Neural cell (in vitro differentiated cells): ENCODE data around the gene SCG5. TPM values are rescaled to one million over a fixed set of nuclear protein-coding genes. Genes with fewer than 3 reads are reported as not detected.

Experiments
- H2AFZ ChIP-seq: fragments of 200-600, 300-800 bp; sonication (generic), shearing (Covaris generic); 2 replicates; pipeline ENCODE4 v1.6.0; 2014; ENCODE audit warnings: low read depth, mild to moderate bottlenecking, antibody characterized with exemption, low read length, moderate library complexity
- H3F3A ChIP-seq: fragments of 200-600 bp; shearing (Covaris generic); 2 replicates; pipeline ENCODE4 v1.6.1; 2016; ENCODE audit warnings: mild to moderate bottlenecking, moderate library complexity, mixed read lengths, antibody characterized with exemption, low read length; ENCODE audit not compliant: insufficient read depth, poor library complexity, severe bottlenecking
- H3K27ac ChIP-seq: fragments of 200-600, 300-800 bp; sonication (generic), shearing (Covaris generic); 2 replicates; pipeline ENCODE4 v1.5.1; 2014; ENCODE audit warnings: mild to moderate bottlenecking, low read length, moderate library complexity
- H3K27me3 ChIP-seq: fragments of 300-800, 200-600 bp; sonication (generic), shearing (Covaris generic); 2 replicates; pipeline ENCODE4 v1.6.0; 2014; ENCODE audit warnings: mild to moderate bottlenecking, low read depth, low read length, moderate library complexity; ENCODE audit not compliant: insufficient read depth
- H3K36me3 ChIP-seq: fragments of 300-800, 200-600 bp; sonication (generic), shearing (Covaris generic); 2 replicates; pipeline ENCODE4 v1.5.1; 2014; ENCODE audit warnings: mild to moderate bottlenecking, antibody characterized with exemption, low read length, moderate library complexity; ENCODE audit not compliant: insufficient read depth
- H3K4me2 ChIP-seq: fragments of 300-800, 200-600 bp; sonication (generic), shearing (Covaris generic); 2 replicates; pipeline ENCODE4 v1.6.0; 2014; ENCODE audit warnings: mild to moderate bottlenecking, low read length
- H3K4me3 ChIP-seq: fragments of 300-800, 200-600 bp; sonication (generic), shearing (Covaris generic); 2 replicates; pipeline ENCODE4 v1.5.1; 2014; ENCODE audit warnings: mild to moderate bottlenecking, low read length, moderate library complexity
- H3K79me2 ChIP-seq: fragments of 200-600 bp; shearing (Covaris generic); replicated peaks from 2 replicates; pipeline ENCODE4 v1.6.0; 2014; ENCODE audit warnings: mild to moderate bottlenecking, low read length, moderate library complexity; ENCODE audit not compliant: insufficient read depth
- H3K9ac ChIP-seq: fragments of 300-800, 200-600 bp; sonication (generic), shearing (Covaris generic); 2 replicates; pipeline ENCODE4 v1.6.1; 2016; ENCODE audit warnings: mild to moderate bottlenecking, low read length, mixed read lengths
- H3K9me2 ChIP-seq: fragments of 200-600 bp; shearing (Covaris generic); 2 replicates; pipeline ENCODE4 v1.6.1; 2016; ENCODE audit warnings: mild to moderate bottlenecking, low read length, mixed read lengths; ENCODE audit not compliant: insufficient read depth
- H3K9me3 ChIP-seq: fragments of 200-600, 300-800 bp; sonication (generic), shearing (Covaris generic); 2 replicates; pipeline ENCODE4 v1.6.1; 2016; ENCODE audit warnings: mild to moderate bottlenecking, mixed run types, low read length, moderate library complexity, mixed read lengths
- H4K20me1 ChIP-seq: fragments of 200-600 bp; shearing (Covaris generic); 2 replicates; pipeline ENCODE4 v1.6.1; 2016; ENCODE audit warnings: mild to moderate bottlenecking, mixed run types; ENCODE audit not compliant: insufficient read depth
- CTCF ChIP-seq: fragments of 450-650 bp; IDR thresholded peaks from 2 replicates; pipeline ENCODE4 v1.5.1; 2014; ENCODE audit warnings: antibody characterized with exemption, mild to moderate bottlenecking, moderate library complexity; ENCODE audit not compliant: poor library complexity, severe bottlenecking
- EP300 ChIP-seq: fragments of 450-650 bp; conservative IDR thresholded peaks from 2 replicates; pipeline ENCODE4 v1.6.1; 2014; ENCODE audit warnings: antibody characterized with exemption, mild to moderate bottlenecking, moderate library complexity; ENCODE audit not compliant: poor library complexity, severe bottlenecking
- EZH2 ChIP-seq: fragments of 200-600, 300-800 bp; shearing (Covaris generic), sonication (generic); IDR thresholded peaks from 2 replicates; pipeline ENCODE4 v1.6.1; 2014; ENCODE audit warnings: antibody characterized with exemption, low read length, borderline replicate concordance, mild to moderate bottlenecking; ENCODE audit not compliant: insufficient read depth, poor library complexity, severe bottlenecking
- MXI1 ChIP-seq: fragments of 450-650 bp; conservative IDR thresholded peaks from 2 replicates; pipeline ENCODE4 v1.6.1; 2014; ENCODE audit warnings: antibody characterized with exemption, mild to moderate bottlenecking; ENCODE audit not compliant: poor library complexity, severe bottlenecking
- POLR2AphosphoS5 ChIP-seq: IDR thresholded peaks from 2 replicates; pipeline ENCODE4 v1.6.1; 2012
- RAD21 ChIP-seq: fragments of 450-650 bp; conservative IDR thresholded peaks from 2 replicates; pipeline ENCODE4 v1.6.1; 2014; ENCODE audit warnings: antibody characterized with exemption, mild to moderate bottlenecking, moderate library complexity
- SMC3 ChIP-seq: fragments of 450-650 bp; conservative IDR thresholded peaks from 2 replicates; pipeline ENCODE4 v1.6.1; 2014; ENCODE audit warnings: antibody characterized with exemption, mild to moderate bottlenecking, moderate library complexity; ENCODE audit not compliant: poor library complexity
- TAF1 ChIP-seq: IDR thresholded peaks from 2 replicates; pipeline ENCODE4 v1.6.1; 2012; ENCODE audit warnings: low read depth
- polyA plus RNA-seq: library from polyadenylated mRNA; depleted of rRNA; stranded (reverse); fragments of >200 nt; gene quantifications from 2 replicates; pipeline ENCODE4 v1.2.3, GENCODE V29; 2014
- TF ChIP-seq, protein P1 (sequence below): IDR thresholded peaks from 2 replicates; pipeline ENCODE4 v1.6.1; 2012; ENCODE audit warnings: borderline replicate concordance

Gene SCG5
- polyA plus RNA-seq, 1 donor from 2014 or later, result 116 TPM

DNA sequence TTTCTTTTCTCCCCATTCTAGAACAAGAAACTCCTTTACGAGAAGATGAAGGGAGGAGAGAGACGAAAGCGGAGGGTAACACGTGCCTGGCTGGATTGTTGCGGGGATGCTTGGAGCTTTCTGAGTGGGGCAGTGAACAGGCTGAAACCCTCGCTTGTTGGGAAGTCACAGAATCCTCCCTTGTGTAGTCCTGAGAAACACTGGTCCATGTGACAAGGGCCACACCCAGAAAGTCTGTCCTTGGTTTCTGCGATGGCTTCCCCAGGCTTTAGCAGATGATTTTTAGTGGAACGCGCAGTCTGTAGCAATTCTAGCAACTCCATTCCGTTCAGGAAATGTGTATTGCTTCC lies 50.2 kb downstream of the SCG5 start:
- Histone ChIP-seq H4K20me1 (no peaks in the 10 kb centered on the region), H3K27ac (no peak overlapping the region), H3K9me2 (no peaks in the 10 kb centered on the region), H3K79me2 (no peaks in the 10 kb centered on the region), H2AFZ (no peak overlapping the region), H3K27me3 (no peaks in the 10 kb centered on the region), H3K36me3 (no peaks in the 10 kb centered on the region), H3F3A (no peaks in the 10 kb centered on the region), H3K4me3 (no peak overlapping the region), H3K4me2 (no peak overlapping the region), H3K9me3 (no peaks in the 10 kb centered on the region), H3K9ac (no peak overlapping the region)
- TF ChIP-seq, protein P1, sequence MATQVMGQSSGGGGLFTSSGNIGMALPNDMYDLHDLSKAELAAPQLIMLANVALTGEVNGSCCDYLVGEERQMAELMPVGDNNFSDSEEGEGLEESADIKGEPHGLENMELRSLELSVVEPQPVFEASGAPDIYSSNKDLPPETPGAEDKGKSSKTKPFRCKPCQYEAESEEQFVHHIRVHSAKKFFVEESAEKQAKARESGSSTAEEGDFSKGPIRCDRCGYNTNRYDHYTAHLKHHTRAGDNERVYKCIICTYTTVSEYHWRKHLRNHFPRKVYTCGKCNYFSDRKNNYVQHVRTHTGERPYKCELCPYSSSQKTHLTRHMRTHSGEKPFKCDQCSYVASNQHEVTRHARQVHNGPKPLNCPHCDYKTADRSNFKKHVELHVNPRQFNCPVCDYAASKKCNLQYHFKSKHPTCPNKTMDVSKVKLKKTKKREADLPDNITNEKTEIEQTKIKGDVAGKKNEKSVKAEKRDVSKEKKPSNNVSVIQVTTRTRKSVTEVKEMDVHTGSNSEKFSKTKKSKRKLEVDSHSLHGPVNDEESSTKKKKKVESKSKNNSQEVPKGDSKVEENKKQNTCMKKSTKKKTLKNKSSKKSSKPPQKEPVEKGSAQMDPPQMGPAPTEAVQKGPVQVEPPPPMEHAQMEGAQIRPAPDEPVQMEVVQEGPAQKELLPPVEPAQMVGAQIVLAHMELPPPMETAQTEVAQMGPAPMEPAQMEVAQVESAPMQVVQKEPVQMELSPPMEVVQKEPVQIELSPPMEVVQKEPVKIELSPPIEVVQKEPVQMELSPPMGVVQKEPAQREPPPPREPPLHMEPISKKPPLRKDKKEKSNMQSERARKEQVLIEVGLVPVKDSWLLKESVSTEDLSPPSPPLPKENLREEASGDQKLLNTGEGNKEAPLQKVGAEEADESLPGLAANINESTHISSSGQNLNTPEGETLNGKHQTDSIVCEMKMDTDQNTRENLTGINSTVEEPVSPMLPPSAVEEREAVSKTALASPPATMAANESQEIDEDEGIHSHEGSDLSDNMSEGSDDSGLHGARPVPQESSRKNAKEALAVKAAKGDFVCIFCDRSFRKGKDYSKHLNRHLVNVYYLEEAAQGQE, result no peak
- no peak for TF ChIP-seq MXI1
- no peak for TF ChIP-seq EP300
- no peak for TF ChIP-seq RAD21
- no peak for TF ChIP-seq POLR2AphosphoS5
- no peak for TF ChIP-seq CTCF
- TF ChIP-seq EZH2, result no peak
- TF ChIP-seq TAF1, result no peak
- TF ChIP-seq SMC3, result no peak

GRCh38 chr15:32692286-32692685 lies 50.8 kb downstream of the SCG5 start:
- no peak overlapping the region for H3K27ac ChIP-seq
- H3K79me2 ChIP-seq, result no peaks in the 10 kb centered on the region
- no peaks in the 10 kb centered on the region for H3K9me2 ChIP-seq
- H3K4me3 ChIP-seq, result no peak overlapping the region
- no peaks in the 10 kb centered on the region for H3F3A ChIP-seq
- no peak for TF ChIP-seq SMC3
- H3K27me3 ChIP-seq, result no peaks in the 10 kb centered on the region
- H3K4me2 ChIP-seq, result no peak overlapping the region
- H3K9ac ChIP-seq, result no peak overlapping the region
- H4K20me1 ChIP-seq, result no peaks in the 10 kb centered on the region
- no peaks in the 10 kb centered on the region for H3K36me3 ChIP-seq
- no peak overlapping the region for H2AFZ ChIP-seq
- no peaks in the 10 kb centered on the region for H3K9me3 ChIP-seq
